ENCODE results near the gene FAM9A. TPM values are rescaled to one million over a fixed set of nuclear protein-coding genes. Genes with fewer than 3 reads are reported as not detected.

Gene FAM9A
- total and polyA plus RNA-seq, 9 of the 15 experiments (the other 6 are each of a cell fraction or from before 2014, with no cell fraction given) = 0.07 TPM; not detected in 8

GRCh38 chrX:8773117-8773516, 28.1 kb downstream of the FAM9A start:
- ATAC-seq (no peak), FAIRE-seq (no peak), DNase-seq (ENCODE audit: extremely low read depth in 1 of 4, low spot score in 3 of 4) (no peak)
- Histone ChIP-seq H3K9me3 (replicated peaks; ENCODE audit: control insufficient read depth, insufficient read depth, low read depth, low read length) (no peaks in the 10 kb centered on the region), H3K27me3 (ENCODE audit: control insufficient read depth in 2 of 2, insufficient read depth in 2 of 2, low read length in 2 of 2) (no peaks in the 10 kb centered on the region), H3K4me2 (ENCODE audit: insufficient read depth, low read length) (no peak overlapping the region), H3K36me3 (ENCODE audit: control insufficient read depth, insufficient read depth, low read length) (no peaks in the 10 kb centered on the region), H3K27ac (ENCODE audit: extremely low read depth, low read depth, low read length) (no peak overlapping the region), H3K9me1 (ENCODE audit: control insufficient read depth, insufficient read depth, low read length) (no peaks in the 10 kb centered on the region), H3K4me1 (replicated peaks in 1 of 2; ENCODE audit: control insufficient read depth in 2 of 2, insufficient read depth in 2 of 2, low read length in 2 of 2) (no peaks in the 10 kb centered on the region), H4K20me1 (replicated peaks; ENCODE audit: control insufficient read depth, insufficient read depth, low read length) (no peaks in the 10 kb centered on the region), H2AFZ (ENCODE audit: low read depth, low read length) (no peak overlapping the region), H3K4me3 (no peak overlapping the region), H3K79me2 (ENCODE audit: control insufficient read depth, insufficient read depth, low read length) (no peaks in the 10 kb centered on the region), H3K9ac (ENCODE audit: insufficient read depth in 1 of 2, low read depth in 2 of 2, low read length in 2 of 2) (no peak overlapping the region)
- ChIA-PET CTCF (ENCODE audit: low intra/inter-chr PET ratio) (no interaction called here), POLR2A (interaction anchor here (0.6 kb wide), 1 partner anchor 1313 kb away, joined by 4 read pairs; no protein-coding TSS in a partner anchor)
- in situ Hi-C loops (cut with MboI) = no loop called here
- no peak for TF ChIP-seq EP300 (IDR thresholded peaks at IDR 0.05; ENCODE audit: low read length)
- no peak for TF ChIP-seq U2AF2 (optimal IDR thresholded peaks at IDR 0.05; ENCODE audit: low read depth, low read length)
- no peak for TF ChIP-seq HES1 (IDR thresholded peaks at IDR 0.05; ENCODE audit: low read depth)
- no peak for TF ChIP-seq POLR2AphosphoS5 (IDR thresholded peaks at IDR 0.05; ENCODE audit: control insufficient read depth, insufficient read depth, low read depth, low read length)
- no peak for TF ChIP-seq IRF1 (CRISPR knock-in tag; IDR thresholded peaks at IDR 0.05; ENCODE audit: borderline replicate concordance)
- TF ChIP-seq NFRKB (IDR thresholded peaks at IDR 0.05; ENCODE audit: low read depth) = no peak
- TF ChIP-seq ZKSCAN8 (CRISPR knock-in tag; IDR thresholded peaks at IDR 0.05) = no peak
- no TSS peak for BruUV-seq (replicated peaks)
- 0% methylated on average over 3 of the region's 5 CpGs for WGBS (ENCODE audit: insufficient coverage, low coverage, missing lambda C conversion rate)
- intact Hi-C loops (cut with micrococcal nuclease) = no loop called here

Measured in K562 (cell line).